Measurements from ENCODE around the gene COLEC12.

DNA sequence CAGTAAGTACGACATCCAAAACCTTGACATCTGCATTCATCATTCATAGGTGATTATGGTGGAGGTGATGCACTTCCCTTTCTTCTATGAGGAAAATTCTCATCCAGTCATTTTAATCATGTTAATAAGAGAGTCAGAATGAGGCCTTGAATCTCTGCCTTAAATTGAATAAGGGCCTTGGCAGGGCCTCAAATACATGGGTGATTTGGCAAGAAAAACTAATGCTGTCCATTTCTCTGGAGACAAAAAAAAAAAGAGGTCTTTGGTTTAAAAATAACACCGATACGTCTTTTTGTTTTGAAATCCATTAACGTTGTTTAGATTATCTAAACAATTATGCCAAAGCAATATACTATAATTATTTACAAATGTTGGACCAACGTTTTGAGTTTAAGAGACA lies 8.1 kb downstream of the COLEC12 start:
- TF ChIP-seq, protein P1, sequence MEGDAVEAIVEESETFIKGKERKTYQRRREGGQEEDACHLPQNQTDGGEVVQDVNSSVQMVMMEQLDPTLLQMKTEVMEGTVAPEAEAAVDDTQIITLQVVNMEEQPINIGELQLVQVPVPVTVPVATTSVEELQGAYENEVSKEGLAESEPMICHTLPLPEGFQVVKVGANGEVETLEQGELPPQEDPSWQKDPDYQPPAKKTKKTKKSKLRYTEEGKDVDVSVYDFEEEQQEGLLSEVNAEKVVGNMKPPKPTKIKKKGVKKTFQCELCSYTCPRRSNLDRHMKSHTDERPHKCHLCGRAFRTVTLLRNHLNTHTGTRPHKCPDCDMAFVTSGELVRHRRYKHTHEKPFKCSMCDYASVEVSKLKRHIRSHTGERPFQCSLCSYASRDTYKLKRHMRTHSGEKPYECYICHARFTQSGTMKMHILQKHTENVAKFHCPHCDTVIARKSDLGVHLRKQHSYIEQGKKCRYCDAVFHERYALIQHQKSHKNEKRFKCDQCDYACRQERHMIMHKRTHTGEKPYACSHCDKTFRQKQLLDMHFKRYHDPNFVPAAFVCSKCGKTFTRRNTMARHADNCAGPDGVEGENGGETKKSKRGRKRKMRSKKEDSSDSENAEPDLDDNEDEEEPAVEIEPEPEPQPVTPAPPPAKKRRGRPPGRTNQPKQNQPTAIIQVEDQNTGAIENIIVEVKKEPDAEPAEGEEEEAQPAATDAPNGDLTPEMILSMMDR (conservative IDR thresholded peaks at IDR 0.05): no peak
- no peak for TF ChIP-seq ZFX (IDR thresholded peaks at IDR 0.05)
